Stimulated activated naive B cell treated with anti-CD40 and anti-IgM and Interleukin-4, amounts not matched to agents 10 μg/mL and 1 μg/mL and 100 μg/mL, for 72 hours (primary cell): ENCODE measurements around the gene GNB5.

Experiments
- ATAC-seq, 2 donors: fragments of 150-1000 bp; cut with Tn5 transposase; replicated peaks; 2 replicates each; pipeline ENCODE4 v1.10.0; 2021; ENCODE audit warnings: moderate library complexity in 1 of 2
- DNase-seq: peaks from one replicate; pipeline ENCODE4 v3.0.0; 2021
- H3K27ac Mint-ChIP-seq: one replicate; pipeline ENCODE4 v1.8.0; 2022; ENCODE audit warnings: mild to moderate bottlenecking, mixed read lengths
- H3K27me3 Mint-ChIP-seq, 2 donors: one replicate each; pipeline ENCODE4 v1.8.0; 2022; ENCODE audit warnings: mixed read lengths in 2 of 2
- H3K36me3 Mint-ChIP-seq, 2 donors: one replicate each; pipeline ENCODE4 v1.8.0; 2022; ENCODE audit warnings: mixed read lengths in 2 of 2, mild to moderate bottlenecking in 1 of 2
- H3K4me1 Mint-ChIP-seq, 2 donors: one replicate each; pipeline ENCODE4 v1.8.0; 2022; ENCODE audit warnings: mixed read lengths in 2 of 2, mild to moderate bottlenecking in 1 of 2
- H3K4me3 Mint-ChIP-seq, 2 donors: one replicate each; pipeline ENCODE4 v1.8.0; 2022; ENCODE audit warnings: mild to moderate bottlenecking in 2 of 2, mixed read lengths in 2 of 2, moderate library complexity in 1 of 2
- H3K9me3 Mint-ChIP-seq, 2 donors: one replicate each; pipeline ENCODE4 v1.8.0; 2022; ENCODE audit warnings: mixed read lengths in 2 of 2, mild to moderate bottlenecking in 1 of 2

The GNB5 gene

DNA sequence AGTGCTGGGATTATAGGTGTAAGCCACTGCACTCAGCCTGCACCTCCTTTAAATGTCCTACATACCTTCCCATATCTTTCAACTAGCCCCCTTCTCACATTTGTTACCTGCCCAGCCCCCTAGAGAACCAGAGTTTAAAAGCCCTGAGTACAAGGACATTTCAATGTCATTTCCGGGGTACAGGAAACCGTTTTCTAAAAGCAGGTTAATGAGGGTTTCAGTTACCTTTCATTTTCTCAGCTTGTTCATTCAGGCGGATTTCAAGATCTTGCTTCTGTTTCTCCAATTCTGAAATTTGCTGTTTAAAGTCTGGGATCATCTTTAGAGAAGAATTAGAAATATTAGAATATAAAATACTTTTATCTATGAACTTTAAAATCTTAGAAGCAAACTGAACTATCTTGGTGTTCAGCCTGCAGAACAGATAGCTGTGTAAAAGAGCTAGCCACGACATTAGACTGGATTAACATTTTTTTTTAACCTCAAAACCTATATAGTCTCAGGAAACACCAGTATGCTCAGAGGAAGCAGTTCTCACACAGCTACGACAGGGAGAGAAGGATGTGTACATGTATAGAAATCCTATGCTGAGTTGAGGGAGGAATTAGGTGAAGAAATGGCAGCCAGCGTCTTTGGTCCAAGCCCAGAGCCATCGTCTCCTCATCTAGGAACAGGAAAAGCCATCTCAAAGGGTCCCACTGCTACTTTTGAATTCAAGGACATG, 29.9 kb upstream of the GNB5 start:
- Mint-ChIP-seq H3K4me3 (peak overlapping the region; percentile 75 to 76), H3K9me3 (no peaks in the 10 kb centered on the region), H3K36me3 (peaks cover 0 to 4% of the 10 kb centered on the region in 2 donors), H3K27ac (peak overlapping the region; percentile 91), H3K4me1 (peaks cover 18 to 25% of the 10 kb centered on the region in 2 donors), H3K27me3 (no peaks in the 10 kb centered on the region)
- peak; percentile 27 to 63 for ATAC-seq
- no peak for DNase-seq

DNA sequence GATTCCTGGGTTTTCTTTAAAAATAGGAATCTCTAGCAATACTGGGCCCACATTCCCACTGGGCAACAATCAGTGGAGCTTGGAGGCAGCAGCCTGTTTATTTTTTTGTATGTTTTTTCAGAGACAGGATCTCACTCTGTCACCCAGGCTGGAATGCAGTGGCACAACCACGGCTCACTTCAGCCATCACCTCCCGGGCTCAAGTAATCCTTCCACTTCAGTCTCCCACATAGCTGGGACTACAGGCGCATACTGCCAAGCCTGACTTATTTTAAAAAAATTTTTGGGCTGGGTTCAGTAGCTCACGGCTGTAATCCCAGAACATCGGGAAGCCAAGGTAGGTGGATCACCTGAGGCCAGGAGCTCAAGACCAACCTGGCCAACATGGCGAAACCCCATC, 29.1 kb upstream of the GNB5 start:
- Mint-ChIP-seq H3K4me3 (no peak overlapping the region), H3K27me3 (no peaks in the 10 kb centered on the region), H3K27ac (no peak overlapping the region), H3K36me3 (peaks cover 0 to 4% of the 10 kb centered on the region in 2 donors), H3K9me3 (no peaks in the 10 kb centered on the region), H3K4me1 (peaks cover 18 to 25% of the 10 kb centered on the region in 2 donors)
- ATAC-seq, result no peak
- DNase-seq, result no peak

GRCh38 chr15:52218816-52219215, 27.6 kb upstream of the GNB5 start:
- Mint-ChIP-seq H3K36me3 (peaks cover 0 to 4% of the 10 kb centered on the region in 2 donors), H3K27me3 (no peaks in the 10 kb centered on the region), H3K4me1 (peaks cover 17 to 25% of the 10 kb centered on the region in 2 donors), H3K27ac (no peak overlapping the region), H3K9me3 (no peaks in the 10 kb centered on the region), H3K4me3 (no peak overlapping the region)
- ATAC-seq (no peak), DNase-seq (no peak)

GRCh38 chr15:52218371-52218770, 27.2 kb upstream of the GNB5 start:
- peaks cover 0 to 4% of the 10 kb centered on the region in 2 donors for H3K36me3 Mint-ChIP-seq
- peak overlapping the region; percentile 51 for H3K27ac Mint-ChIP-seq
- peaks cover 17 to 24% of the 10 kb centered on the region in 2 donors for H3K4me1 Mint-ChIP-seq

GRCh38 chr15:52217186-52217585, 26.0 kb upstream of the GNB5 start:
- no peaks in the 10 kb centered on the region for H3K9me3 Mint-ChIP-seq
- H3K4me3 Mint-ChIP-seq, result no peak overlapping the region
- no peaks in the 10 kb centered on the region for H3K27me3 Mint-ChIP-seq
- no peak for DNase-seq
- H3K36me3 Mint-ChIP-seq, result no peaks in the 10 kb centered on the region
- H3K4me1 Mint-ChIP-seq, result peaks cover 11 to 21% of the 10 kb centered on the region in 2 donors
- no peak overlapping the region for H3K27ac Mint-ChIP-seq
- ATAC-seq, result peak in 1 of 2 donors; percentile 51

More at GRCh38 chr15:52218371-52218770, 27.2 kb upstream of the GNB5 start:
- Mint-ChIP-seq H3K4me3 (no peak overlapping the region), H3K27me3 (no peaks in the 10 kb centered on the region), H3K9me3 (no peaks in the 10 kb centered on the region)
- DNase-seq (no peak), ATAC-seq (no peak)

DNA sequence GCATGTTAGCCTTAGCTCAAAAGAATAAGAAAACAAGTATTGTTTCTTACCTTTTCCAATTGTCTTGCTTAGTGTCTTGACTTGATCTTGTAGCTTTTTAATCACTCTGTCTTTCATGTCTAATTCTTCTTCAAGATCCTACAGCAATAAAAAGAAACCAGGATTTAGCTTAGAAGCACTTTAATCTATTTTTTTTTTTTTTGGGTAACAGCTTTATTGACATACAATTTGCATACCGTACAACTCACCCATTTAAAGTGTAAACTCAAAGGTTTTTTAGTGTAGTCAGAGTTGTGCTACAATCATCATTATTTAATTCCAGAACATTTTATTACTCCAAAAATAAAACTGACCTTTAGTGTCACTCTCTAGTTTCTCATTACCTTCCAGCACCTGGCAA, 23.4 kb upstream of the GNB5 start:
- H3K4me1 Mint-ChIP-seq, result peaks cover 0 to 5% of the 10 kb centered on the region in 2 donors
- H3K4me3 Mint-ChIP-seq, result no peak overlapping the region
- H3K36me3 Mint-ChIP-seq, result no peaks in the 10 kb centered on the region
- ATAC-seq (no peak), DNase-seq (no peak)
- no peaks in the 10 kb centered on the region for H3K9me3 Mint-ChIP-seq
- H3K27ac Mint-ChIP-seq, result no peak overlapping the region
- no peaks in the 10 kb centered on the region for H3K27me3 Mint-ChIP-seq

DNA sequence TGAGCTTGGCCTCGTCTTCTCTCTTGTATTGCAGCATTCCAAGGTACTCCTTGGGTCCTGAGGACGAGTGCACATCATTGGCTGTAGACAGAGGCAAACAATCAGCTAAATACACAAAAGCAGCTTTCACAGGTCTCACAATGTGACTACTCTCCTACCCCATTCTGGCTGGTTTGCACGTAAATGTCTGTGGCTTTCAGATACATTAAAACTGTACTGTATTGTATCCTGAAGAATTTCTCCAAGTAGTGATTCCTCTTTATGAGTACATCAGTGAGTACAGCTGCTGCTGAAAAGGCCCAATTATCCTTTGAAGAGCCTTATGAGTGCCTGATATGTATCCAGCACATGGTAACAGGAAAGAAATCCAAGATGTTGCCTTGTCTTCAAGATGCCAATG, 22.0 kb upstream of the GNB5 start:
- no peak overlapping the region for H3K4me3 Mint-ChIP-seq
- ATAC-seq (no peak), DNase-seq (no peak)
- H3K4me1 Mint-ChIP-seq, result peaks cover 6 to 12% of the 10 kb centered on the region in 2 donors
- H3K36me3 Mint-ChIP-seq, result no peaks in the 10 kb centered on the region
- no peak overlapping the region for H3K27ac Mint-ChIP-seq
- H3K27me3 Mint-ChIP-seq, result no peaks in the 10 kb centered on the region
- H3K9me3 Mint-ChIP-seq, result no peaks in the 10 kb centered on the region

DNA sequence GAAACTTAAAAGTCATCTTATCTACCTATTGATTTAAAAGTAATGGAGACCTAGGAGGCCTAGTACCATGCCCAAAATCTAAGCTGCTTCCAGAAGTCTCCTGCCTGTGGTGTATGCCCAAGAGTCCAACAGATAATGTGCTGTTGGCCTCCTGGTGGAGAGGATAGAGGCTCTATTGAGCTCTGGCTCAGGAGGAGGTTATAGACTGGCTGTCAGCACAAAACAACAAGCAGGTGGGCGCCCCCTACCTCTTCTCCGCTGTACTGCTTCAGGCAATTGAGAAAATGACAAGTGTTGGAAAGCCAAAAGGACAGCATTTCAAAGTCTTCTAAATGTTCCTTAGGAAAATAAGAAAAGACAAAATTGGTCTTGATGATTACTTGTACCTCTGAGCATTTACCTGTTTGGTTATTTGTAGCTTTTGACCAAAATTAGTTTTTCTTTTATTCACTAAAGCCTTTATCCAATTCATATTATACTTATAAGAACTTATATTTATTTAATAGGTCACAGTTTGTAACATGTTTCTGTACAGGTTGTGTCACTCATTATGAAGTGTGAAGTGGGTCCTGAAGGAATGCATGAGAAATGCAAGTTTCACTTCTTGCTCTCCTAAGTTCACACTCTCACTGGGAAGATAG, 17.2 kb upstream of the GNB5 start:
- H3K27ac Mint-ChIP-seq, result no peak overlapping the region
- peak; percentile 88 to 89 for ATAC-seq
- H3K36me3 Mint-ChIP-seq, result peaks cover 4% of the 10 kb centered on the region in 2 donors
- H3K27me3 Mint-ChIP-seq, result no peaks in the 10 kb centered on the region
- H3K9me3 Mint-ChIP-seq, result no peaks in the 10 kb centered on the region
- peak; percentile 39 for DNase-seq
- H3K4me3 Mint-ChIP-seq, result no peak overlapping the region
- H3K4me1 Mint-ChIP-seq, result peaks cover 7 to 12% of the 10 kb centered on the region in 2 donors

GRCh38 chr15:52207191-52207590, 16.0 kb upstream of the GNB5 start:
- H3K27ac Mint-ChIP-seq, result no peak overlapping the region
- ATAC-seq (no peak), DNase-seq (no peak)
- no peak overlapping the region for H3K4me3 Mint-ChIP-seq
- H3K36me3 Mint-ChIP-seq, result peaks cover 4% of the 10 kb centered on the region in 2 donors
- no peaks in the 10 kb centered on the region for H3K27me3 Mint-ChIP-seq
- no peaks in the 10 kb centered on the region for H3K9me3 Mint-ChIP-seq
- peaks cover 7 to 12% of the 10 kb centered on the region in 2 donors for H3K4me1 Mint-ChIP-seq

DNA sequence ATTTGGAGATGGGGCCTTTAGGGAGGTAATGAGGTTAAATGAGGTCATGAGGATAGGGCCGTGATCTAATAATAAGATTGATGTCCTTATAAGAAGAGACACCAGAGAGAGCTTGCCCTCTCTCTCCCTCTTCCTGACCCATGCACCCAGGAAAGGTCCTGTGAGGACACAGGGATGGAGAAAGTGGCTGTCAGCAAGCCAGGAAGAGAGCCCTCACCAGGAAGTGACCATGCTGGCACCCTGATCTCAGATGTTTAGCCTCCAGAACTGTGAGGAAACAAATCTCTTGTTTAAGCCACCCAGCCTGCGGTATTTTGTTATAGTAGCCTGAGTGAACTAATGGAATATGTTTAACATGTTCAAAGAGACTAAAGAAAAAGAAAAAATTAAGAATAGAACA, 15.3 kb upstream of the GNB5 start:
- no peaks in the 10 kb centered on the region for H3K9me3 Mint-ChIP-seq
- H3K27me3 Mint-ChIP-seq, result no peaks in the 10 kb centered on the region
- H3K4me3 Mint-ChIP-seq, result no peak overlapping the region
- no peak for DNase-seq
- peaks cover 4% of the 10 kb centered on the region in 2 donors for H3K36me3 Mint-ChIP-seq
- no peak overlapping the region for H3K27ac Mint-ChIP-seq
- no peak for ATAC-seq
- H3K4me1 Mint-ChIP-seq, result peaks cover 7 to 12% of the 10 kb centered on the region in 2 donors

DNA sequence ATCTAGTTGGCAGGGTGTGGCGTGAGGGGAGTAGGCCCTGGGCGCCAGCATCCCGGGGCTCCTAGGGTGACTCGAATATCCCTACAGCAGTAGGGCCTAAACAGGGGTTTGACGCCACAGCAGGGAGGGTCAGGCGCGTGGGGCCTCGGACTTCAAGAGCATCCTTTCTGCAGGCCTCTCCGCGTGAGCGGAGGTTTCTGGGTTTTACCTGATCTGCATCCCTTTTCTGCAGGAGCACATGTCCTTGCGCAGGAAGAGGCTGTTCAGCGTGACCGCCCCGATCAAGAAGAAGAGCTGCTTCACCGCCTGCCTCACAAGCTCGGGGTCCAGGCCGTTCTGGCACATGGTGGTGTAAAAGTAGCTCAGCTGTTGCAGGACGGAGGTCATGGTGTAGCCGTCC, 13.5 kb upstream of the GNB5 start:
- Mint-ChIP-seq H3K36me3 (peaks cover 4% of the 10 kb centered on the region in 2 donors), H3K27ac (no peak overlapping the region), H3K4me3 (no peak overlapping the region), H3K27me3 (no peaks in the 10 kb centered on the region), H3K9me3 (no peaks in the 10 kb centered on the region), H3K4me1 (peaks cover 7 to 12% of the 10 kb centered on the region in 2 donors)
- no peak for DNase-seq
- ATAC-seq, result no peak

- no peaks in the 10 kb centered on the region for H3K4me1 Mint-ChIP-seq
- no peak for ATAC-seq
- no peak overlapping the region for H3K4me3 Mint-ChIP-seq
- DNase-seq, result no peak
- H3K27me3 Mint-ChIP-seq, result no peaks in the 10 kb centered on the region
- H3K27ac Mint-ChIP-seq, result no peak overlapping the region
- peaks cover 4% of the 10 kb centered on the region in 2 donors for H3K36me3 Mint-ChIP-seq
- no peaks in the 10 kb centered on the region for H3K9me3 Mint-ChIP-seq
Measured at GRCh38 chr15:52200831-52201365, 9.7 kb upstream of the GNB5 start.

- no peaks in the 10 kb centered on the region for H3K9me3 Mint-ChIP-seq
- H3K27me3 Mint-ChIP-seq, result no peaks in the 10 kb centered on the region
- ATAC-seq (no peak), DNase-seq (no peak)
- H3K27ac Mint-ChIP-seq, result no peak overlapping the region
- no peak overlapping the region for H3K4me3 Mint-ChIP-seq
- no peaks in the 10 kb centered on the region for H3K4me1 Mint-ChIP-seq
- H3K36me3 Mint-ChIP-seq, result peaks cover 0 to 2% of the 10 kb centered on the region in 2 donors
Measured at GRCh38 chr15:52199271-52199670, 8.1 kb upstream of the GNB5 start.

DNA sequence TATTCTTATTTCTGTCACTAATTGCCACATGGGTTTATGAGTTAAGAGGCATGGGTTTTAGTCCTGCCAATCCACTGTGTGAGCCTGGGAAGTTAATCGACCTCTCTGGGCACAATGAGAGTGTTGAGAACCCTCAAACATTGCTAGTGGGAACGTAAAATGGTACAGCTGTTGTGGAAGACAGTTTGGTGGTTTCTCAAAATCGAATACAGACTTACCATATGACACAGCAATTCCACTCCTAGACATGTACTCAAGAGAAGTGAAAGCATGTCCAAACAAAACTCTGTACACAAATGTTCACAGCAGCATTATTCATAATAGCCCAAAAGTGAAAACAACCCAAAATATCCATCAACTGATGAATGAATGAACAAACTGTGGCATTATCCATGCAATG, 5.7 kb upstream of the GNB5 start:
- no peak for DNase-seq
- no peaks in the 10 kb centered on the region for H3K4me1 Mint-ChIP-seq
- H3K27me3 Mint-ChIP-seq, result no peaks in the 10 kb centered on the region
- no peak overlapping the region for H3K4me3 Mint-ChIP-seq
- no peaks in the 10 kb centered on the region for H3K36me3 Mint-ChIP-seq
- H3K9me3 Mint-ChIP-seq, result no peaks in the 10 kb centered on the region
- H3K27ac Mint-ChIP-seq, result no peak overlapping the region
- ATAC-seq, result no peak

DNA sequence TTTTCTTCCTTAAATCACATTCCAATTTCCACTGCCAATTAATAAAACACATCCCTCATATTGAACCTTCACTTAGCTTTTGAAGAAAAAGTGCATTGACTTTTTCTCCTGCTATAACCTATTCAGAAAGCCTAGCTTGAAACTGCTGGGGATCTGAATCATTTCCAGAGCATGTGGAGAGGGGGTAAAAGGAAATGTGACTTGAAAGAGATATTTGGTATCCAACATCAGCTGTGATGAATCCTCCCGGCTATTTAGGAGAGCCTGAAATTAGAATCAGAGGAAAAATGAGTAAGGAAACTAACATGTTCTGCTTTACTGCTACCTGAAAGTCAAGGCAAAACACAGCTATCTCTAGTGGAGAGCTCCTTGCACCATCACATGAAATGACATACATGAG, 2.6 kb upstream of the GNB5 start:
- H3K9me3 Mint-ChIP-seq, result no peaks in the 10 kb centered on the region
- no peak overlapping the region for H3K4me3 Mint-ChIP-seq
- no peak overlapping the region for H3K27ac Mint-ChIP-seq
- H3K36me3 Mint-ChIP-seq, result peaks cover 3 to 5% of the 10 kb centered on the region in 2 donors
- ATAC-seq (no peak), DNase-seq (no peak)
- H3K27me3 Mint-ChIP-seq, result no peaks in the 10 kb centered on the region
- no peaks in the 10 kb centered on the region for H3K4me1 Mint-ChIP-seq
